Measurements from ENCODE around the gene IQCE.

Gene IQCE

GRCh38 chr7:2566348-2566889 is 7.6 kb downstream of the IQCE start:
- TF ChIP-seq RAD21 (IDR thresholded peaks at IDR 0.05; ENCODE audit: low read depth) = no peak
- no peak for TF ChIP-seq EP300 (IDR thresholded peaks at IDR 0.05; ENCODE audit: borderline replicate concordance)
- no peak for TF ChIP-seq YY1 (IDR thresholded peaks at IDR 0.05; ENCODE audit: low read depth)
- TF ChIP-seq ZBTB7A (IDR thresholded peaks at IDR 0.05; ENCODE audit: low read depth) = no peak
- no peak for TF ChIP-seq CEBPB (IDR thresholded peaks at IDR 0.05)
- no peak for TF ChIP-seq MAX (IDR thresholded peaks at IDR 0.05)
- TF ChIP-seq REST (IDR thresholded peaks at IDR 0.05; ENCODE audit: low read depth) = no peak
- TF ChIP-seq USF1 (IDR thresholded peaks at IDR 0.05) = no peak

GRCh38 chr7:2566890-2567678 is 8.3 kb downstream of the IQCE start:
- TF ChIP-seq USF1 (IDR thresholded peaks at IDR 0.05) (no peak), REST (IDR thresholded peaks at IDR 0.05; ENCODE audit: low read depth) (no peak), NFIC (IDR thresholded peaks at IDR 0.05) (no peak), YY1 (IDR thresholded peaks at IDR 0.05; ENCODE audit: low read depth) (no peak), RAD21 (IDR thresholded peaks at IDR 0.05; ENCODE audit: low read depth) (no peak), FOXM1 (IDR thresholded peaks at IDR 0.05; ENCODE audit: borderline replicate concordance, low read depth) (no peak), CREB1 (IDR thresholded peaks at IDR 0.05; ENCODE audit: low read depth) (no peak), EGR1 (IDR thresholded peaks at IDR 0.05) (no peak), TEAD4 (IDR thresholded peaks at IDR 0.05) (no peak), CEBPB (IDR thresholded peaks at IDR 0.05) (no peak)

- TF ChIP-seq RAD21 (IDR thresholded peaks at IDR 0.05; ENCODE audit: low read depth) (peak; percentile 67), TEAD4 (IDR thresholded peaks at IDR 0.05) (no peak)
These were observed 9.0 kb downstream of the IQCE start for GRCh38 chr7:2567679-2568278.

GRCh38 chr7:2568521-2569223 is 9.9 kb downstream of the IQCE start:
- TF ChIP-seq USF1 (IDR thresholded peaks at IDR 0.05) (no peak), REST (IDR thresholded peaks at IDR 0.05; ENCODE audit: low read depth) (no peak), ZBTB7A (IDR thresholded peaks at IDR 0.05; ENCODE audit: low read depth) (no peak), CREB1 (IDR thresholded peaks at IDR 0.05; ENCODE audit: low read depth) (no peak), EP300 (IDR thresholded peaks at IDR 0.05; ENCODE audit: borderline replicate concordance) (no peak), RAD21 (IDR thresholded peaks at IDR 0.05; ENCODE audit: low read depth) (no peak), YY1 (IDR thresholded peaks at IDR 0.05; ENCODE audit: low read depth) (no peak), TCF12 (IDR thresholded peaks at IDR 0.05; ENCODE audit: low read depth) (no peak), EGR1 (IDR thresholded peaks at IDR 0.05) (no peak), TAF1 (IDR thresholded peaks at IDR 0.05; ENCODE audit: low read depth) (no peak), FOXM1 (IDR thresholded peaks at IDR 0.05; ENCODE audit: borderline replicate concordance, low read depth) (no peak), TEAD4 (IDR thresholded peaks at IDR 0.05) (no peak), NFIC (IDR thresholded peaks at IDR 0.05) (no peak), MAX (IDR thresholded peaks at IDR 0.05) (no peak), CEBPB (IDR thresholded peaks at IDR 0.05) (no peak)
